Nephron progenitor cell (in vitro differentiated cells): ENCODE data around the gene KIAA2012.

Experiments used
- DNase-seq: peaks from one replicate; pipeline ENCODE4 v3.0.0; 2021
- H3K27ac Mint-ChIP-seq: 2 replicates; pipeline ENCODE4 v1.8.0; 2021; ENCODE audit warnings: mild to moderate bottlenecking, moderate library complexity, mixed read lengths
- H3K27me3 Mint-ChIP-seq: 2 replicates; pipeline ENCODE4 v1.8.0; 2021; ENCODE audit warnings: mild to moderate bottlenecking, low read depth, mixed read lengths; ENCODE audit not compliant: poor library complexity
- H3K36me3 Mint-ChIP-seq: 2 replicates; pipeline ENCODE4 v1.8.0; 2021; ENCODE audit warnings: low read depth, mixed read lengths
- H3K4me1 Mint-ChIP-seq: 2 replicates; pipeline ENCODE4 v1.8.0; 2021; ENCODE audit warnings: mixed read lengths
- H3K4me3 Mint-ChIP-seq: 2 replicates; pipeline ENCODE4 v1.8.0; 2021; ENCODE audit warnings: mild to moderate bottlenecking, moderate library complexity, mixed read lengths
- H3K9me3 Mint-ChIP-seq: 2 replicates; pipeline ENCODE4 v1.8.0; 2021; ENCODE audit warnings: mild to moderate bottlenecking, moderate library complexity, mixed read lengths
- CTCF ChIP-seq: fragments of 200-600 bp; sonication (generic); IDR thresholded peaks from 2 replicates; pipeline ENCODE4 v1.5.0; 2021; ENCODE audit warnings: antibody characterized with exemption

The KIAA2012 gene

GRCh38 chr2:202164411-202164810 lies 91.4 kb downstream of the KIAA2012 start:
- Mint-ChIP-seq H3K36me3 (no peaks in the 10 kb centered on the region), H3K4me3 (no peak overlapping the region), H3K9me3 (no peaks in the 10 kb centered on the region), H3K27me3 (peaks cover 8% of the 10 kb centered on the region), H3K4me1 (peaks cover 54% of the 10 kb centered on the region), H3K27ac (no peak overlapping the region)
- TF ChIP-seq CTCF, result no peak
- no peak for DNase-seq

- Mint-ChIP-seq H3K27me3 (peaks cover 8% of the 10 kb centered on the region), H3K9me3 (no peaks in the 10 kb centered on the region), H3K4me3 (no peak overlapping the region), H3K27ac (no peak overlapping the region), H3K36me3 (no peaks in the 10 kb centered on the region), H3K4me1 (peaks cover 62% of the 10 kb centered on the region)
- DNase-seq, result no peak
- TF ChIP-seq CTCF, result no peak
Observed at GRCh38 chr2:202165208-202165607, 92.2 kb downstream of the KIAA2012 start.

- peak overlapping the region; percentile 74 for H3K27ac Mint-ChIP-seq
- H3K4me3 Mint-ChIP-seq, result no peak overlapping the region
- peaks cover 13% of the 10 kb centered on the region for H3K27me3 Mint-ChIP-seq
Observed at GRCh38 chr2:202165945-202166344, 92.9 kb downstream of the KIAA2012 start.

GRCh38 chr2:202169131-202169530 lies 96.1 kb downstream of the KIAA2012 start:
- no peak for DNase-seq
- H3K9me3 Mint-ChIP-seq, result no peaks in the 10 kb centered on the region
- peaks cover 66% of the 10 kb centered on the region for H3K4me1 Mint-ChIP-seq
- no peak overlapping the region for H3K4me3 Mint-ChIP-seq
- H3K36me3 Mint-ChIP-seq, result peaks cover 2% of the 10 kb centered on the region
- TF ChIP-seq CTCF, result no peak
- peaks cover 14% of the 10 kb centered on the region for H3K27me3 Mint-ChIP-seq
- H3K27ac Mint-ChIP-seq, result no peak overlapping the region

More at GRCh38 chr2:202165945-202166344, 92.9 kb downstream of the KIAA2012 start:
- Mint-ChIP-seq H3K9me3 (no peaks in the 10 kb centered on the region), H3K4me1 (peaks cover 65% of the 10 kb centered on the region), H3K36me3 (no peaks in the 10 kb centered on the region)
- DNase-seq, result no peak
- TF ChIP-seq CTCF, result no peak

GRCh38 chr2:202169832-202170424 lies 96.9 kb downstream of the KIAA2012 start:
- Mint-ChIP-seq H3K27me3 (peaks cover 15% of the 10 kb centered on the region), H3K27ac (no peak overlapping the region), H3K9me3 (peaks cover under 1% of the 10 kb centered on the region), H3K4me1 (peaks cover 58% of the 10 kb centered on the region), H3K4me3 (no peak overlapping the region), H3K36me3 (peaks cover 5% of the 10 kb centered on the region)
- no peak for TF ChIP-seq CTCF
- DNase-seq, result peak; percentile 22

- Mint-ChIP-seq H3K9me3 (peaks cover 12% of the 10 kb centered on the region), H3K27ac (peak overlapping the region; percentile 40), H3K4me3 (peak overlapping the region; percentile 61), H3K27me3 (peaks cover 15% of the 10 kb centered on the region), H3K4me1 (peaks cover 49% of the 10 kb centered on the region), H3K36me3 (peaks cover 14% of the 10 kb centered on the region)
- TF ChIP-seq CTCF, result no peak
- peak; percentile 68 for DNase-seq
Observed at GRCh38 chr2:202171241-202171825, 98.3 kb downstream of the KIAA2012 start.
